Activated CD8-positive, alpha-beta T cell treated with anti-CD3 and anti-CD28 coated beads for 36 hours (primary cell): ENCODE data around the gene FBXW11. TPM values are rescaled to one million over a fixed set of nuclear protein-coding genes. Genes with fewer than 3 reads are reported as not detected.

ENCODE experiments used
- ATAC-seq: fragments of 200-7000 bp; cut with Tn5 transposase; one replicate; pipeline ENCODE4 v1.10.0; 2021; ENCODE audit warnings: mild to moderate bottlenecking, moderate library complexity
- CTCF ChIA-PET: fragments of 350-600 bp; sonication (Branson Sonifier 250); formaldehyde crosslinking; loops from one replicate; lab custom pipeline; 2021; ENCODE audit warnings: antibody characterized with exemption; lab: Charles Lee
- POLR2A ChIA-PET: fragments of 350-600 bp; sonication (Branson Sonifier 250); formaldehyde crosslinking; loops from one replicate; lab custom pipeline; 2021; ENCODE audit warnings: antibody characterized with exemption; lab: Charles Lee
- DNase-seq: peaks from one replicate; pipeline ENCODE4 v3.0.0-alpha.2; 2020
- H3K27ac Mint-ChIP-seq: one replicate; pipeline ENCODE4 v1.8.0; 2021; ENCODE audit warnings: mild to moderate bottlenecking, mixed read lengths
- H3K27me3 Mint-ChIP-seq: one replicate; pipeline ENCODE4 v1.8.0; 2021; ENCODE audit warnings: mixed read lengths
- H3K36me3 Mint-ChIP-seq: one replicate; pipeline ENCODE4 v1.8.0; 2021; ENCODE audit warnings: low read depth, mixed read lengths
- H3K4me1 Mint-ChIP-seq: one replicate; pipeline ENCODE4 v1.8.0; 2021; ENCODE audit warnings: low read depth, mixed read lengths
- H3K4me3 Mint-ChIP-seq: one replicate; pipeline ENCODE4 v1.8.0; 2021; ENCODE audit warnings: mild to moderate bottlenecking, moderate library complexity, mixed read lengths
- H3K9me3 Mint-ChIP-seq: one replicate; pipeline ENCODE4 v1.8.0; 2021; ENCODE audit warnings: mixed read lengths
- CTCF ChIP-seq: fragments of 200-600 bp; IDR thresholded peaks from one replicate; pipeline ENCODE4 v1.8.0; 2022; ENCODE audit warnings: antibody characterized with exemption, mild to moderate bottlenecking
- intact Hi-C: fragments of 100-400 bp; cut with micrococcal nuclease; formaldehyde crosslinking; loops from one replicate; pipeline ENCODE4 v1.10.0; 2022
- total RNA-seq, 2 experiments: library from RNA; stranded (reverse); gene quantifications; one replicate each; pipeline ENCODE4 v1.2.3, GENCODE V29; 2021

FBXW11 gene
- total RNA-seq, 2 experiments from 2014 or later, result 49.3 to 52.6 TPM

GRCh38 chr5:172005708-172006320 lies 624 bp downstream of the FBXW11 start:
- peak overlapping the region; percentile 98 for H3K4me3 Mint-ChIP-seq
- H3K36me3 Mint-ChIP-seq, result peaks cover 29% of the 10 kb centered on the region
- CTCF ChIA-PET, result interaction anchor here (0.8 to 6.9 kb wide), 12 partner anchors 8 to 277 kb away, joined by 3 to 77 read pairs (median 6); partner anchors contain the start of genes STK10 and UBTD2
- ATAC-seq (peak; percentile 4), DNase-seq (peak; percentile 46)
- H3K4me1 Mint-ChIP-seq, result peaks cover 61% of the 10 kb centered on the region
- intact Hi-C loops, result loop anchor here (5.0 kb wide), 2 partner anchors 99 to 171 kb away; no protein-coding TSS in a partner anchor
- H3K27me3 Mint-ChIP-seq, result no peaks in the 10 kb centered on the region
- peak overlapping the region; percentile 96 for H3K27ac Mint-ChIP-seq
- TF ChIP-seq CTCF, result no peak
- POLR2A ChIA-PET, result interaction anchor here (0.7 to 7.7 kb wide), 21 partner anchors 9 to 617 kb away, joined by 3 to 115 read pairs (median 5); partner anchors contain the start of genes NPM1, STK10 and UBTD2
- H3K9me3 Mint-ChIP-seq, result no peaks in the 10 kb centered on the region

- Mint-ChIP-seq H3K4me1 (peaks cover 65% of the 10 kb centered on the region), H3K27me3 (no peaks in the 10 kb centered on the region), H3K9me3 (peaks cover 2% of the 10 kb centered on the region), H3K4me3 (peak overlapping the region; percentile 98), H3K36me3 (peaks cover 36% of the 10 kb centered on the region), H3K27ac (peak overlapping the region; percentile 96)
- CTCF ChIA-PET, result interaction anchor here (0.6 to 6.9 kb wide), 5 partner anchors 36 to 97 kb away, joined by 3 to 77 read pairs (median 4); no protein-coding TSS in a partner anchor
- TF ChIP-seq CTCF, result no peak
- no peak for ATAC-seq
- peak; percentile 72 for DNase-seq
- POLR2A ChIA-PET, result interaction anchor here (0.6 to 7.7 kb wide), 14 partner anchors 8 to 616 kb away, joined by 3 to 115 read pairs (median 8); partner anchors contain the start of genes NPM1 and STK10
- intact Hi-C loops, result loop anchor here (5.0 kb wide), 2 partner anchors 98 to 172 kb away; no protein-coding TSS in a partner anchor
These were observed 1.6 kb downstream of the FBXW11 start for GRCh38 chr5:172004824-172005237.

- no peak for TF ChIP-seq CTCF
- no peak for DNase-seq
- peaks cover 2% of the 10 kb centered on the region for H3K9me3 Mint-ChIP-seq
- intact Hi-C loops, result loop anchor here (2.0 kb wide), 1 partner anchor 47 kb away; no protein-coding TSS in a partner anchor
- no peaks in the 10 kb centered on the region for H3K27me3 Mint-ChIP-seq
- peaks cover 71% of the 10 kb centered on the region for H3K4me1 Mint-ChIP-seq
- peak overlapping the region; percentile 37 for H3K4me3 Mint-ChIP-seq
- ChIA-PET CTCF (interaction anchor here (0.8 to 1.5 kb wide), 6 partner anchors 18 to 130 kb away, joined by 3 to 7 read pairs (median 3); no protein-coding TSS in a partner anchor), POLR2A (interaction anchor here (1.0 to 7.7 kb wide), 2 partner anchors 21 to 45 kb away, joined by 3 to 115 read pairs; no protein-coding TSS in a partner anchor)
- ATAC-seq, result no peak
- peak overlapping the region; percentile 65 for H3K27ac Mint-ChIP-seq
- peaks cover 36% of the 10 kb centered on the region for H3K36me3 Mint-ChIP-seq
These were observed 2.7 kb downstream of the FBXW11 start for GRCh38 chr5:172003746-172004145.

- DNase-seq (peak; percentile 10), ATAC-seq (no peak)
- peaks cover 66% of the 10 kb centered on the region for H3K4me1 Mint-ChIP-seq
- intact Hi-C loops, result loop anchor here (2.0 kb wide), 1 partner anchor 46 kb away; no protein-coding TSS in a partner anchor
- peak overlapping the region; percentile 47 for H3K27ac Mint-ChIP-seq
- H3K36me3 Mint-ChIP-seq, result peaks cover 36% of the 10 kb centered on the region
- no peak for TF ChIP-seq CTCF
- ChIA-PET POLR2A (interaction anchor here (1.0 to 7.7 kb wide), 2 partner anchors 20 to 45 kb away, joined by 3 to 115 read pairs; no protein-coding TSS in a partner anchor), CTCF (interaction anchor here (0.9 to 1.5 kb wide), 5 partner anchors 17 to 130 kb away, joined by 3 to 7 read pairs (median 3); no protein-coding TSS in a partner anchor)
- no peaks in the 10 kb centered on the region for H3K27me3 Mint-ChIP-seq
- peak overlapping the region; percentile 37 for H3K4me3 Mint-ChIP-seq
- peaks cover 2% of the 10 kb centered on the region for H3K9me3 Mint-ChIP-seq
These were observed 3.5 kb downstream of the FBXW11 start for GRCh38 chr5:172002840-172003512.
